Stomach (tissue), 4 donors: ENCODE data around the gene LCE6A.

Experiments used
- POLR2A ChIP-seq, 4 donors: fragments of 450-650 bp; IDR thresholded peaks; one replicate each; pipeline ENCODE4 v1.6.1; 2016; ENCODE audit warnings: antibody characterized with exemption in 4 of 4, control low read depth in 2 of 4, mild to moderate bottlenecking in 1 of 4, moderate library complexity in 1 of 4
- TF ChIP-seq, protein P1 (sequence below), 7 experiments: fragments of 450-650 bp in 4 of 7; fragments of 200-600 bp in 3 of 7; sonication (generic) in 3 of 7; IDR thresholded peaks; one replicate each; pipeline ENCODE4 v1.5.1; 2016 to 2019; ENCODE audit warnings: antibody characterized with exemption in 7 of 7, control low read depth in 2 of 7, mild to moderate bottlenecking in 1 of 7

DNA sequence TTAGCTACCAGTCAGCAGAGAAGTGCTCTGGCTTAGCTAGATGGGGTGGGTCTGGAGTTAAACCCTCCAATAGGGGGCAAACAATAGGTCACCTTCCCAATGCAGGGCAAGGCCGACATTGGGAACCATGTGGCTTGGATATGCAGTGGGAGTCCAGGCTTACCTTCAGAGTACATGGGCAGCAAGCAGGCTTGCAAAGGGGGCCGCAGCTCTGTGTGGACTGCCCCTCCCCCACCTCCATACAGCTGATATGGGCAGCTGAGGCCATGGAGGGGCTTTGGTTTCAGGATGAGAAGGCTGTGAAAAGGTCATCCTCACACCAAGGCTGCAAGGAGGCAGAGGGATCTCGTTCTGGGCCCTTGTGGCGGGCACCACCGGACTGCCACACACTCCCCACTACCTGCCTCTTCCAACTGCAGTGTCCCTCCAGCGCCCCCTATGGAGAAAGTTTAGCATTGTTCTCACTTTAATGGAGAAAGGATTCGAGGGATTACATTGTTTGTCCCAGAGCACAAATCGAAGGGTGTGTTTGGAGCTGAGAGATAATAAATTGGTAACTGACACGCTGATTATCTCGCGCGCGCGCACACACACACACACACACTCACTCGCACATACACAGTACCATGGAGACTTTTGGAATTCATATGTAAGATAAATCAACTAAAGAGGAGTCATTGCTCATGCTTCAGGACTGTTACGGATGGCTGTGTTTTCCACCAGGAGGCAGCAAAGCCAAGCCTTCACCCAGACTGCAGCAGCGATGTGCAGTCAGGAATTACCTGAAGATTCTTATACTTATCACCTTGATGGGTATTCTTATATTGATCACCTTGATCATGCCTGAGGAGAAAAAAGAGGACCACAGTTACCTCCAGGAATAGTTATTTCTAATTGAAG lies 28.4 kb downstream of the LCE6A start:
- TF ChIP-seq, protein P1, sequence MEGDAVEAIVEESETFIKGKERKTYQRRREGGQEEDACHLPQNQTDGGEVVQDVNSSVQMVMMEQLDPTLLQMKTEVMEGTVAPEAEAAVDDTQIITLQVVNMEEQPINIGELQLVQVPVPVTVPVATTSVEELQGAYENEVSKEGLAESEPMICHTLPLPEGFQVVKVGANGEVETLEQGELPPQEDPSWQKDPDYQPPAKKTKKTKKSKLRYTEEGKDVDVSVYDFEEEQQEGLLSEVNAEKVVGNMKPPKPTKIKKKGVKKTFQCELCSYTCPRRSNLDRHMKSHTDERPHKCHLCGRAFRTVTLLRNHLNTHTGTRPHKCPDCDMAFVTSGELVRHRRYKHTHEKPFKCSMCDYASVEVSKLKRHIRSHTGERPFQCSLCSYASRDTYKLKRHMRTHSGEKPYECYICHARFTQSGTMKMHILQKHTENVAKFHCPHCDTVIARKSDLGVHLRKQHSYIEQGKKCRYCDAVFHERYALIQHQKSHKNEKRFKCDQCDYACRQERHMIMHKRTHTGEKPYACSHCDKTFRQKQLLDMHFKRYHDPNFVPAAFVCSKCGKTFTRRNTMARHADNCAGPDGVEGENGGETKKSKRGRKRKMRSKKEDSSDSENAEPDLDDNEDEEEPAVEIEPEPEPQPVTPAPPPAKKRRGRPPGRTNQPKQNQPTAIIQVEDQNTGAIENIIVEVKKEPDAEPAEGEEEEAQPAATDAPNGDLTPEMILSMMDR (IDR thresholded peaks at IDR 0.05): peak in 1 of 7 experiments; percentile 5
- no peak for TF ChIP-seq POLR2A (IDR thresholded peaks at IDR 0.05)
